Fibroblast of lung (primary cell): ENCODE data around the gene MYZAP. TPM values are rescaled to one million over a fixed set of nuclear protein-coding genes. Genes with fewer than 3 reads are reported as not detected.

ENCODE experiments used
- DNase-seq, 2 donors: peaks; one replicate each; pipeline versions ENCODE4 v3.0.0 to v3.0.0-alpha.2; 2010; ENCODE audit warnings: low read depth in 2 of 2
- H2AFZ ChIP-seq: 2 replicates; pipeline ENCODE4 v1.5.1; 2012; ENCODE audit warnings: low read length, control low read depth, inconsistent platforms
- H3K27ac ChIP-seq: 2 replicates; pipeline ENCODE4 v1.5.1; 2011; ENCODE audit warnings: low read length, control low read depth; ENCODE audit not compliant: insufficient read depth
- H3K27me3 ChIP-seq: 2 replicates; pipeline ENCODE4 v1.5.1; 2011; ENCODE audit warnings: mild to moderate bottlenecking, low read length; ENCODE audit not compliant: control insufficient read depth, insufficient read depth
- H3K36me3 ChIP-seq: 2 replicates; pipeline ENCODE4 v1.5.1; 2011; ENCODE audit warnings: low read length; ENCODE audit not compliant: control insufficient read depth, insufficient read depth
- H3K4me1 ChIP-seq: 2 replicates; pipeline ENCODE4 v1.5.1; 2011; ENCODE audit warnings: low read length; ENCODE audit not compliant: control insufficient read depth, insufficient read depth; ENCODE audit errors: extremely low read depth
- H3K4me2 ChIP-seq: 2 replicates; pipeline ENCODE4 v1.5.1; 2011; ENCODE audit warnings: low read length, control low read depth; ENCODE audit not compliant: insufficient read depth; ENCODE audit errors: extremely low read depth
- H3K4me3 ChIP-seq, 4 experiments: fragments of 200-600 bp in 1 of 4; sonication (generic) in 1 of 4; replicated peaks in 1 of 4; 2 replicates each; pipeline ENCODE4 v1.5.1; 2011 to 2016; ENCODE audit warnings: low read length in 4 of 4, low read depth in 3 of 4, mild to moderate bottlenecking in 3 of 4, control low read depth in 2 of 4, inconsistent platforms in 1 of 4, mixed read lengths in 1 of 4; ENCODE audit not compliant: insufficient read depth in 1 of 4; ENCODE audit errors: control extremely low read depth in 1 of 4
- H3K79me2 ChIP-seq: 2 replicates; pipeline ENCODE4 v1.5.1; 2012; ENCODE audit warnings: mild to moderate bottlenecking, low read length, inconsistent platforms; ENCODE audit not compliant: control insufficient read depth, insufficient read depth
- H3K9ac ChIP-seq: 2 replicates; pipeline ENCODE4 v1.5.1; 2011; ENCODE audit warnings: mild to moderate bottlenecking, low read length, control low read depth; ENCODE audit not compliant: insufficient read depth
- H3K9me3 ChIP-seq: 2 replicates; pipeline ENCODE4 v1.5.1; 2012; ENCODE audit warnings: low read depth, low read length; ENCODE audit not compliant: control insufficient read depth, insufficient read depth
- H4K20me1 ChIP-seq: 2 replicates; pipeline ENCODE4 v1.5.1; 2011; ENCODE audit warnings: low read length; ENCODE audit not compliant: control insufficient read depth, insufficient read depth; ENCODE audit errors: extremely low read depth
- EZH2 ChIP-seq: IDR thresholded peaks from 2 replicates; pipeline ENCODE4 v1.5.1; 2012; ENCODE audit warnings: low read length, control low read depth, mild to moderate bottlenecking; ENCODE audit errors: missing control alignments
- polyA plus RNA-seq, 2 donors: library from polyadenylated mRNA; depleted of rRNA in 1 of 2; stranded (reverse) in 1 of 2; unstranded in 1 of 2; fragments of >200 nt; gene quantifications; 2 replicates each; pipeline ENCODE4 v1.2.1, GENCODE V29; 2011 to 2012; ENCODE audit warnings: missing spikeins in 1 of 2
- total RNA-seq: library from RNA; depleted of rRNA; stranded (reverse); fragments of >200 nt; gene quantifications from 2 replicates; pipeline ENCODE4 v1.2.1, GENCODE V29; 2014
- TF ChIP-seq, protein P1 (sequence below), 2 donors: IDR thresholded peaks in 1 of 2; conservative IDR thresholded peaks in 1 of 2; 1 replicate in 1 of 2; 2 replicates in 1 of 2; pipeline ENCODE4 v1.5.1; 2011 to 2012; ENCODE audit warnings: low read length in 2 of 2, control low read depth in 1 of 2, inconsistent platforms in 1 of 2, low read depth in 1 of 2, mild to moderate bottlenecking in 1 of 2

Gene MYZAP
- total and polyA plus RNA-seq, 2 donors (not counting 1 experiment from before 2014, with no cell fraction given) = 0.17 TPM; not detected in 1

DNA sequence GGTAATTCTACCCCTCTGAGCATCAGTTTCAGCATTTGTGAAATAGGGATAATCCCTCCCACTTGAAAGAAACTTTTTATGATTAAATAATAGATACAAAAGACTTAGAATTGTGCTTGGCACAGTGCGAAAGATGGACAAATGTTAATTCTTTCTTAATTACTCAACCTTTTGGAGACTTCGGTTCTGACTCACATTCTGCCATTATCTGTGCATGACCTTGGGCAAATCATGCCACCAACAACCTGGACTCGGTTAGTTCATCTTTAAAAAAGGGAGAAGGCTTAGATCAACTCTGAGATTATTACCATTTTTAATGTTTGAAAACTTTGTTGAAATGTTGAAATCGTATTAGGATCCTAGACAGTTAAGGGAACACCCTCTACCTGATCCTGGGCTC lies 74.2 kb downstream of the MYZAP start:
- no peaks in the 10 kb centered on the region for H3K4me1 ChIP-seq
- peaks cover 3% of the 10 kb centered on the region for H3K27me3 ChIP-seq
- no peak overlapping the region for H3K4me3 ChIP-seq
- no peak overlapping the region for H3K27ac ChIP-seq
- H3K9ac ChIP-seq = no peak overlapping the region
- no peaks in the 10 kb centered on the region for H4K20me1 ChIP-seq
- TF ChIP-seq, protein P1, sequence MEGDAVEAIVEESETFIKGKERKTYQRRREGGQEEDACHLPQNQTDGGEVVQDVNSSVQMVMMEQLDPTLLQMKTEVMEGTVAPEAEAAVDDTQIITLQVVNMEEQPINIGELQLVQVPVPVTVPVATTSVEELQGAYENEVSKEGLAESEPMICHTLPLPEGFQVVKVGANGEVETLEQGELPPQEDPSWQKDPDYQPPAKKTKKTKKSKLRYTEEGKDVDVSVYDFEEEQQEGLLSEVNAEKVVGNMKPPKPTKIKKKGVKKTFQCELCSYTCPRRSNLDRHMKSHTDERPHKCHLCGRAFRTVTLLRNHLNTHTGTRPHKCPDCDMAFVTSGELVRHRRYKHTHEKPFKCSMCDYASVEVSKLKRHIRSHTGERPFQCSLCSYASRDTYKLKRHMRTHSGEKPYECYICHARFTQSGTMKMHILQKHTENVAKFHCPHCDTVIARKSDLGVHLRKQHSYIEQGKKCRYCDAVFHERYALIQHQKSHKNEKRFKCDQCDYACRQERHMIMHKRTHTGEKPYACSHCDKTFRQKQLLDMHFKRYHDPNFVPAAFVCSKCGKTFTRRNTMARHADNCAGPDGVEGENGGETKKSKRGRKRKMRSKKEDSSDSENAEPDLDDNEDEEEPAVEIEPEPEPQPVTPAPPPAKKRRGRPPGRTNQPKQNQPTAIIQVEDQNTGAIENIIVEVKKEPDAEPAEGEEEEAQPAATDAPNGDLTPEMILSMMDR (conservative IDR thresholded peaks at IDR 0.05 in 1 of 2, IDR thresholded peaks at IDR 0.05 in 1 of 2; ENCODE audit: low read depth in 1 of 2, low read length in 2 of 2) = no peak
- TF ChIP-seq EZH2 = no peak
- H3K36me3 ChIP-seq = no peaks in the 10 kb centered on the region
- H3K9me3 ChIP-seq = no peaks in the 10 kb centered on the region
- H2AFZ ChIP-seq = no peak overlapping the region
- H3K79me2 ChIP-seq = no peaks in the 10 kb centered on the region
- no peak overlapping the region for H3K4me2 ChIP-seq
- no peak for DNase-seq

DNA sequence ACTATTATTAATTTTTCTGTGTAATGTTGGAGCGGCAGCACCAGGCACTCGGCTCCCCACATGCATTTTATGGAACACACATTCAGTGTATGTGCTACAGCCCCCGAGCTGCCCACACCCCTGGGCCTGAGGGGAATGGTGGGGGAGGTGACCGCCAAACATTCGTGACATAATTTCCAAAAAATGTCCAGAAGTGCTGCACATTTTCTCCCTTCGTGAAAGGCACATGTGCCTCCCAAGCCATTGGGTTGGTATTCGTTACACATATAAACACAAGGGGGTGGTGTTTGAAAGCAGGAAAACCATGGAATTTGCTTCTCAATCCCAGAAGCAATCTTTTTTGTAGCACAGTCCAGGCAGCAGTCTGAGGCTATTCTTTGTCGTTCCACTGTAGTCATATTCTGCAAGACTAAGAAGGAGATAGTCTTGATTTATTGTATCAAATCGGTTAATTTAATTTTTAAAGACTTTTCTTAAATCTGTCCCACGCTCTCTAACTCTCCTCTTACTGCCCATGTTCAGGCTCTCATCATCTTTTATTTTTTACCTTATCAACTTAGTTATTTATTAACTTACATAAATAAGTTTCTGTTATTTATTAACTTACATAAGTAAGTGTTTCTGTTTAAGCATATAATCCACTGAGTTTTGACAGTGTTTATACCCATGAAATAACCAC lies 75.6 kb downstream of the MYZAP start:
- no peaks in the 10 kb centered on the region for H4K20me1 ChIP-seq
- H3K4me3 ChIP-seq = no peak overlapping the region
- no peak overlapping the region for H2AFZ ChIP-seq
- no peak overlapping the region for H3K27ac ChIP-seq
- TF ChIP-seq EZH2 = no peak
- TF ChIP-seq, protein P1 (conservative IDR thresholded peaks at IDR 0.05 in 1 of 2, IDR thresholded peaks at IDR 0.05 in 1 of 2; ENCODE audit: low read depth in 1 of 2, low read length in 2 of 2) = peak; percentile 54 to 68
- no peaks in the 10 kb centered on the region for H3K4me1 ChIP-seq
- H3K9me3 ChIP-seq = no peaks in the 10 kb centered on the region
- H3K79me2 ChIP-seq = no peaks in the 10 kb centered on the region
- H3K36me3 ChIP-seq = no peaks in the 10 kb centered on the region
- no peaks in the 10 kb centered on the region for H3K27me3 ChIP-seq
- peak; percentile 79 for DNase-seq
- H3K4me2 ChIP-seq = peak overlapping the region; percentile 42
- no peak overlapping the region for H3K9ac ChIP-seq

DNA sequence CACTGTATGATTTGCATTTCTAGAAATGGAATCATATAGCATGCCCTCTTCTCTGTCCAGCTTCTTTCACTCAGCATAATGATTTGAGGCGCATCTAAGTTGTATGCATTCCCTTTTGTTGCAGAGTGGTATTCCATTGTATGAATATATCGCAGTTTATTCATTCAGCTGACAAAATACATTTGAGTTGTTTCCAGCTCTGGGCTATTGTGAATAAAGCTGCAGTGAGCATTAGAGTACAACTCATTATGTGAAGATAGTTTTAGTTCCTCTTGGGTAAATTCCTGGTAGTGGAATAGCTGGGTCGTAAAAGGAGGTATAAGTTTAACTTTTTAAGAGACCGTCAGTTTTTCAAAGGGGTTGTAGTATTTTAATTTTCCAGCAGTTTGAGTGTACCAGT lies 76.3 kb downstream of the MYZAP start:
- Histone ChIP-seq H3K27ac (no peak overlapping the region), H3K79me2 (no peaks in the 10 kb centered on the region), H3K4me3 (no peak overlapping the region), H2AFZ (no peak overlapping the region), H3K9me3 (no peaks in the 10 kb centered on the region), H4K20me1 (no peaks in the 10 kb centered on the region), H3K27me3 (no peaks in the 10 kb centered on the region), H3K9ac (no peak overlapping the region), H3K36me3 (no peaks in the 10 kb centered on the region), H3K4me1 (no peaks in the 10 kb centered on the region), H3K4me2 (no peak overlapping the region)
- no peak for DNase-seq
- no peak for TF ChIP-seq EZH2
- TF ChIP-seq, protein P1 (conservative IDR thresholded peaks at IDR 0.05 in 1 of 2, IDR thresholded peaks at IDR 0.05 in 1 of 2; ENCODE audit: low read depth in 1 of 2, low read length in 2 of 2) = no peak
